CD4-positive, alpha-beta T cell (primary cell): Measurements from ENCODE around the gene CXCL12. TPM values are rescaled to one million over a fixed set of nuclear protein-coding genes. Genes with fewer than 3 reads are reported as not detected.

Experiments
- ATAC-seq: fragments of 200-7000 bp; cut with Tn5 transposase; one replicate; pipeline ENCODE4 v1.10.0; 2022; ENCODE audit warnings: mild to moderate bottlenecking; ENCODE audit not compliant: poor library complexity
- CTCF ChIA-PET: fragments of 350-600 bp; sonication (Branson Sonifier 250); formaldehyde crosslinking; loops from one replicate; lab custom pipeline; 2021; ENCODE audit warnings: antibody characterized with exemption, inconsistent platforms; lab: Charles Lee
- POLR2A ChIA-PET: fragments of 350-600 bp; sonication (Branson Sonifier 250); formaldehyde crosslinking; loops from one replicate; lab custom pipeline; 2021; ENCODE audit warnings: antibody characterized with exemption, inconsistent platforms; lab: Charles Lee
- DNase-seq, 14 experiments: peaks; one replicate each; pipeline ENCODE4 v3.0.0-alpha.2; 2013 to 2020; ENCODE audit warnings: mixed read lengths in 2 of 14
- H3K27ac ChIP-seq, 2 donors: one replicate each; pipeline versions ENCODE4 v1.5.1 to v1.7.0; 2013; ENCODE audit warnings: low read length in 2 of 2, low read depth in 1 of 2, mild to moderate bottlenecking in 1 of 2
- H3K27me3 ChIP-seq, 2 experiments: 1 replicate in 1 of 2; 2 replicates in 1 of 2; pipeline versions ENCODE4 v1.6.1 to v1.7.0; 2013; ENCODE audit warnings: low read length in 2 of 2, control low read depth in 1 of 2, mild to moderate bottlenecking in 1 of 2, moderate library complexity in 1 of 2; ENCODE audit not compliant: insufficient read depth in 2 of 2, control insufficient read depth in 1 of 2
- H3K36me3 ChIP-seq: one replicate; pipeline ENCODE4 v1.6.1; 2013; ENCODE audit warnings: low read length, control low read depth; ENCODE audit not compliant: insufficient read depth
- H3K4me1 ChIP-seq: one replicate; pipeline ENCODE4 v1.6.1; 2013; ENCODE audit warnings: low read length, control low read depth; ENCODE audit not compliant: insufficient read depth
- H3K4me3 ChIP-seq: one replicate; pipeline ENCODE4 v1.5.1; 2013; ENCODE audit warnings: mild to moderate bottlenecking, low read length, moderate library complexity
- H3K9me3 ChIP-seq, 2 experiments: 1 replicate in 1 of 2; 2 replicates in 1 of 2; pipeline versions ENCODE4 v1.6.1 to v1.7.0; 2013; ENCODE audit warnings: low read length in 2 of 2, mild to moderate bottlenecking in 2 of 2, control low read depth in 1 of 2, moderate library complexity in 1 of 2; ENCODE audit not compliant: control insufficient read depth in 1 of 2, insufficient read depth in 1 of 2
- H3K27ac Mint-ChIP-seq: one replicate; pipeline ENCODE4 v1.8.0; 2020; ENCODE audit warnings: mixed read lengths
- H3K27me3 Mint-ChIP-seq: one replicate; pipeline ENCODE4 v1.8.0; 2021; ENCODE audit warnings: mixed read lengths
- H3K36me3 Mint-ChIP-seq: one replicate; pipeline ENCODE4 v1.8.0; 2021; ENCODE audit warnings: low read depth, mixed read lengths
- H3K4me1 Mint-ChIP-seq: one replicate; pipeline ENCODE4 v1.8.0; 2021; ENCODE audit warnings: low read depth, mixed read lengths
- H3K4me3 Mint-ChIP-seq: one replicate; pipeline ENCODE4 v1.8.0; 2020; ENCODE audit warnings: mild to moderate bottlenecking, mixed read lengths
- H3K9me3 Mint-ChIP-seq: one replicate; pipeline ENCODE4 v1.8.0; 2020; ENCODE audit warnings: mixed read lengths
- CTCF ChIP-seq: fragments of 200-600 bp; IDR thresholded peaks from one replicate; pipeline ENCODE4 v1.8.0; 2022; ENCODE audit warnings: antibody characterized with exemption, mild to moderate bottlenecking
- intact Hi-C, 2 experiments: fragments of 100-400 bp; cut with DNase I in 1 of 2; cut with micrococcal nuclease in 1 of 2; formaldehyde crosslinking; loops; one replicate each; pipeline versions ENCODE4 v1.15.1 to v1.9.0; 2023 to 2025; cut with DNase I, micrococcal nuclease
- total RNA-seq, 174 experiments: library from RNA in 2 of 174; stranded (reverse) in 2 of 174; gene quantifications; one replicate each; pipeline ENCODE4 v1.2.3 and lab custom pipeline; 2021 to 2026

The CXCL12 gene
- total RNA-seq, 2 experiments from 2014 or later: not detected

GRCh38 chr10:44337081-44337480 is 47.8 kb downstream of the CXCL12 start:
- CTCF ChIA-PET: no interaction called here

GRCh38 chr10:44335330-44336021 is 49.4 kb downstream of the CXCL12 start:
- no peaks in the 10 kb centered on the region for H3K9me3 ChIP-seq
- intact Hi-C loops: no loop called here
- peaks cover 0 to 2% of the 10 kb centered on the region in 2 experiments for H3K27me3 ChIP-seq
- no peak for ATAC-seq
- no peaks in the 10 kb centered on the region for H3K4me1 ChIP-seq
- DNase-seq: no peak
- Mint-ChIP-seq H3K4me3 (no peak overlapping the region), H3K27me3 (peaks cover 16% of the 10 kb centered on the region), H3K36me3 (no peaks in the 10 kb centered on the region), H3K27ac (no peak overlapping the region), H3K9me3 (no peaks in the 10 kb centered on the region), H3K4me1 (no peaks in the 10 kb centered on the region)
- no peak overlapping the region for H3K27ac ChIP-seq
- no peak overlapping the region for H3K4me3 ChIP-seq
- POLR2A ChIA-PET: no interaction called here
- CTCF ChIA-PET: no interaction called here
- TF ChIP-seq CTCF: no peak
- H3K36me3 ChIP-seq: no peaks in the 10 kb centered on the region

More at GRCh38 chr10:44337081-44337480, 47.8 kb downstream of the CXCL12 start:
- Histone ChIP-seq H3K9me3 (no peaks in the 10 kb centered on the region), H3K4me3 (no peak overlapping the region), H3K27ac (no peak overlapping the region), H3K4me1 (no peaks in the 10 kb centered on the region), H3K27me3 (peaks cover 0 to 2% of the 10 kb centered on the region in 2 experiments), H3K36me3 (no peaks in the 10 kb centered on the region)
- intact Hi-C loops: no loop called here
- H3K4me1 Mint-ChIP-seq: no peaks in the 10 kb centered on the region
- no peak for TF ChIP-seq CTCF
- H3K27me3 Mint-ChIP-seq: peaks cover 16% of the 10 kb centered on the region
- H3K9me3 Mint-ChIP-seq: no peaks in the 10 kb centered on the region
- H3K36me3 Mint-ChIP-seq: no peaks in the 10 kb centered on the region
- no peak for ATAC-seq
- POLR2A ChIA-PET: no interaction called here
- H3K27ac Mint-ChIP-seq: no peak overlapping the region
- no peak overlapping the region for H3K4me3 Mint-ChIP-seq
- DNase-seq: no peak

DNA sequence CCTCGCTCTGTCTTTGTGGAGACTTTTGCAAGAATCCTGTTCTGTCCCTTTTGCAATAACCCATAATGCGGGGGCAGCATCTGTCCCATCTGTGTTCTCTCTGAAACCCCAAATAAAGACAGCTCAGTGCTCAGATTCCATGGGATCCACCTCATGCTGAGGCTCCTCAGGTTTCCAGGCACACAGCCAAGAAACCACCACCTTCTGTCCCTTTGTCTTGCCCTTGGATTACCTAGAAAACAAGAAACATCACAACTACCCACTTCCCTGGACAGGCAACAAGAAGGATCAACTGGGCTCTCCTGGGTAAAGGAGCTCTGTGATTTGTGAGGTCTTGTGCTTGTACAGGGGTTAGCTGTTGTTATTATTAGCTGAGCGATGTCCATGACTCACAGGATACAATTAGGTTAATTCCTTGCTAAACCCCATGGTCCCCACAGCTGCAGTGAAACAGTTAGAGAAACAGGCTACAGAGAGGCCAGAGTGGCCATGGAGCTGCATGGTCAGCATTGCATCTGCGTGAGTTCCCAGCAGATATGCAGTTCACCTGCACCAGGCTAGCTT is 50.2 kb downstream of the CXCL12 start:
- Mint-ChIP-seq H3K27ac (no peak overlapping the region), H3K4me1 (no peaks in the 10 kb centered on the region), H3K9me3 (no peaks in the 10 kb centered on the region), H3K27me3 (peaks cover 16% of the 10 kb centered on the region), H3K36me3 (no peaks in the 10 kb centered on the region), H3K4me3 (no peak overlapping the region)
- ChIA-PET POLR2A (no interaction called here), CTCF (no interaction called here)
- DNase-seq (no peak), ATAC-seq (no peak)
- no peak for TF ChIP-seq CTCF
- no peak overlapping the region for H3K27ac ChIP-seq
- no peaks in the 10 kb centered on the region for H3K4me1 ChIP-seq
- H3K9me3 ChIP-seq: no peaks in the 10 kb centered on the region
- H3K36me3 ChIP-seq: no peaks in the 10 kb centered on the region
- intact Hi-C loops: no loop called here
- no peak overlapping the region for H3K4me3 ChIP-seq
- peaks cover 0 to 2% of the 10 kb centered on the region in 2 experiments for H3K27me3 ChIP-seq
